Upper lobe of left lung (tissue), 6 donors: Measurements from ENCODE around the gene CNGA3. TPM values are rescaled to one million over a fixed set of nuclear protein-coding genes. Genes with fewer than 3 reads are reported as not detected.

Experiments
- ATAC-seq, 2 donors: fragments of 200-7000 bp; cut with Tn5 transposase; one replicate each; pipeline ENCODE4 v1.9.1; 2022; ENCODE audit warnings: mild to moderate bottlenecking in 2 of 2, moderate library complexity in 2 of 2; ENCODE audit not compliant: low FRiP score in 2 of 2
- DNase-seq, 2 donors: peaks; one replicate each; pipeline ENCODE4 v3.0.0-alpha.2; 2019 to 2020
- H3K27ac ChIP-seq, 4 donors: fragments of 200-600 bp; sonication (generic); one replicate each; pipeline ENCODE4 v1.5.1; 2016 to 2019
- H3K27me3 ChIP-seq, 4 donors: fragments of 200-600 bp; sonication (generic); one replicate each; pipeline ENCODE4 v1.5.1; 2017 to 2019
- H3K36me3 ChIP-seq, 4 donors: fragments of 200-600 bp; sonication (generic); one replicate each; pipeline ENCODE4 v1.5.1; 2016 to 2019
- H3K4me1 ChIP-seq, 4 donors: fragments of 200-600 bp; sonication (generic); one replicate each; pipeline ENCODE4 v1.5.1; 2018 to 2019
- H3K4me3 ChIP-seq, 4 donors: fragments of 200-600 bp; sonication (generic); one replicate each; pipeline ENCODE4 v1.5.1; 2017 to 2019; ENCODE audit warnings: mild to moderate bottlenecking in 2 of 4, moderate library complexity in 1 of 4
- H3K9me3 ChIP-seq, 4 donors: fragments of 200-600 bp; sonication (generic); one replicate each; pipeline ENCODE4 v1.5.1; 2018 to 2019
- CTCF ChIP-seq, 6 experiments: fragments of 450-650 bp in 4 of 6; fragments of 200-600 bp in 2 of 6; sonication (generic) in 2 of 6; IDR thresholded peaks; one replicate each; pipeline ENCODE4 v1.5.1; 2016 to 2019; ENCODE audit warnings: antibody characterized with exemption in 6 of 6
- EP300 ChIP-seq, 4 donors: sonication (generic); formaldehyde crosslinking; IDR thresholded peaks; one replicate each; pipeline ENCODE4 v1.5.1; 2017; ENCODE audit warnings: antibody characterized with exemption in 4 of 4, control low read depth in 2 of 4
- POLR2A ChIP-seq, 4 donors: fragments of 450-650 bp; IDR thresholded peaks; one replicate each; pipeline ENCODE4 v1.5.1; 2016 to 2017; ENCODE audit warnings: antibody characterized with exemption in 4 of 4, mild to moderate bottlenecking in 2 of 4
- POLR2AphosphoS5 ChIP-seq, 2 donors: sonication (generic); formaldehyde crosslinking; IDR thresholded peaks; one replicate each; pipeline ENCODE4 v1.5.1; 2017; ENCODE audit warnings: antibody characterized with exemption in 2 of 2
- WGBS, 2 donors: methylation state at CpG; one replicate each; pipeline ENCODE4 v1.1.5; 2017 to 2018; 5-methylcytosine and 5-hydroxymethylcytosine counted together
- total RNA-seq, 6 donors: library from RNA; depleted of rRNA in 4 of 6; stranded (reverse); fragments of >200 nt in 4 of 6; gene quantifications; one replicate each; pipeline versions ENCODE4 v1.1.0 to v1.2.1, GENCODE V29; 2016 to 2021
- donor health status: DM: no; HTN: no; CAD: no; lungs with moderate emphysema.
- donor health status: DM: no; HTN: yes; CAD: no; lungs with severe emphysema.

Gene CNGA3
- total RNA-seq, 6 donors from 2014 or later: 0.22 to 1.0 (median 0.75) TPM; not detected in 2

GRCh38 chr2:98441706-98442450, 95.6 kb downstream of the CNGA3 start:
- no peak for TF ChIP-seq CTCF (IDR thresholded peaks at IDR 0.05)
- no peak for TF ChIP-seq POLR2A (IDR thresholded peaks at IDR 0.05)
- TF ChIP-seq EP300 (IDR thresholded peaks at IDR 0.05): no peak
- no peak for TF ChIP-seq POLR2AphosphoS5 (IDR thresholded peaks at IDR 0.05)
- ATAC-seq: no peak
- Histone ChIP-seq H3K36me3 (no peaks in the 10 kb centered on the region), H3K9me3 (no peaks in the 10 kb centered on the region), H3K4me3 (no peak overlapping the region), H3K4me1 (peaks cover 11 to 19% (median 15%) of the 10 kb centered on the region in 4 donors), H3K27me3 (no peaks in the 10 kb centered on the region), H3K27ac (no peak overlapping the region)
- no peak for DNase-seq
- 75 to 76% methylated on average over 7 of the region's 7 CpGs for WGBS, 2 donors

GRCh38 chr2:98442488-98442887, 96.2 kb downstream of the CNGA3 start:
- DNase-seq (no peak), ATAC-seq (no peak)
- 81 to 87% methylated on average over 4 of the region's 4 CpGs for WGBS, 2 donors
- Histone ChIP-seq H3K9me3 (no peaks in the 10 kb centered on the region), H3K36me3 (no peaks in the 10 kb centered on the region), H3K27me3 (no peaks in the 10 kb centered on the region), H3K27ac (no peak overlapping the region), H3K4me1 (peaks cover 11 to 23% (median 16%) of the 10 kb centered on the region in 4 donors), H3K4me3 (no peak overlapping the region)
- TF ChIP-seq POLR2AphosphoS5 (IDR thresholded peaks at IDR 0.05) (no peak), POLR2A (IDR thresholded peaks at IDR 0.05) (no peak), EP300 (IDR thresholded peaks at IDR 0.05) (no peak), CTCF (IDR thresholded peaks at IDR 0.05) (no peak)

- H3K4me1 ChIP-seq: peaks cover 11 to 23% (median 16%) of the 10 kb centered on the region in 4 donors
- no peaks in the 10 kb centered on the region for H3K27me3 ChIP-seq
- TF ChIP-seq EP300 (IDR thresholded peaks at IDR 0.05) (no peak), POLR2AphosphoS5 (IDR thresholded peaks at IDR 0.05) (no peak), CTCF (IDR thresholded peaks at IDR 0.05) (peak in 5 of 6 experiments; percentile 9 to 67 (median 47)), POLR2A (IDR thresholded peaks at IDR 0.05) (peak in 3 of 4 donors; percentile 32 to 81 (median 49))
- peak within 1 kb of the TSS; percentile 59 to 93 (median 80) for H3K4me3 ChIP-seq
- H3K36me3 ChIP-seq: no peaks in the 10 kb centered on the region
- DNase-seq (peak; percentile 76 to 96), ATAC-seq (peak; percentile 91 to 95)
- peak within 1 kb of the TSS; percentile 71 to 92 (median 79) for H3K27ac ChIP-seq
- no peaks in the 10 kb centered on the region for H3K9me3 ChIP-seq
- 0 to 1% methylated on average over 31 to 45 of the region's 75 CpGs for WGBS, 2 donors
Observed at GRCh38 chr2:98444436-98445176, 98.3 kb downstream of the CNGA3 start, which contains the start of gene INPP4A. Gene INPP4A (plus strand): TSS chr2:98444858. CDS start chr2:98520049, 75,191 bp downstream.

- Histone ChIP-seq H3K36me3 (no peaks in the 10 kb centered on the region), H3K4me3 (peak overlapping the region; percentile 59 to 93 (median 80)), H3K9me3 (no peaks in the 10 kb centered on the region), H3K4me1 (peaks cover 11 to 23% (median 17%) of the 10 kb centered on the region in 4 donors), H3K27me3 (no peaks in the 10 kb centered on the region), H3K27ac (peak overlapping the region; percentile 71 to 92 (median 79))
- TF ChIP-seq CTCF (IDR thresholded peaks at IDR 0.05) (no peak), POLR2AphosphoS5 (IDR thresholded peaks at IDR 0.05) (no peak), EP300 (IDR thresholded peaks at IDR 0.05) (no peak), POLR2A (IDR thresholded peaks at IDR 0.05) (no peak)
- ATAC-seq (peak; percentile 23 to 53), DNase-seq (no peak)
- WGBS, 2 donors: 0% methylated on average over 11 to 20 of the region's 34 CpGs
Observed at GRCh38 chr2:98445177-98445682, 99.0 kb downstream of the CNGA3 start.
